SH-SY5Y (cell line): ENCODE measurements around the gene CELF5.

ENCODE experiments used
- GATA2 ChIP-seq: IDR thresholded peaks from 2 replicates; pipeline ENCODE4 v1.6.1; 2011; ENCODE audit warnings: mild to moderate bottlenecking, low read depth, low read length
- GATA3 ChIP-seq: IDR thresholded peaks from 2 replicates; pipeline ENCODE4 v1.6.1; 2011; ENCODE audit warnings: low read depth, mild to moderate bottlenecking, low read length, moderate library complexity

DNA sequence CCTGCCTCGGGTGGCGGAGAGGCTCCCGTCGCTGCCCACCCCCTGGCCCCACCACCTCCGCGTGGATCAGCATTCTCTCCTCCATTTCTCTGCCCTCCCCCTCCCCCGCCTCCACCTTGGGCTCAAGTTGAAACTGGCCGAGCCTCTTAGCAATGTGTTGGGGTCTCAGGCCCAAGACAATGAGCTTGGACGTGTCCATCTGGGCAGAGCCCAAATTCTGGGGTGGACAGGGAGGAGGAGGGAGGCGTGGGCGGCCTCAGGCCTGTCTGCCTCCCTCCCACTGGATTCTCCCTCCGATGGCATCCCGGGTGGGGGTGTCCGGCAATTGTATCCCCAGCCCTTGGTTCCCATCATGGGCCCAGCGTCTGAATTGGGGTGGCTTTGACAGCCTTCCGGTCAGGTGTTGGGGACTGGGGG lies 1.2 kb downstream of the CELF5 start:
- TF ChIP-seq GATA2 (no peak), GATA3 (no peak)
